GM13976 (cell line): ENCODE measurements around the gene SUCLG2.

Experiments
- DNase-seq: peaks from one replicate; pipeline ENCODE4 v3.0.0; 2012; ENCODE audit warnings: low spot score
- in situ Hi-C: fragments of 300-500 bp; cut with MboI; formaldehyde crosslinking; loops from one replicate; pipeline ENCODE4 v1.12.0; 2022; ENCODE audit warnings: low sequenced_read_pairs, mixed read lengths, inconsistent platforms; ENCODE audit not compliant: unreplicated experiment
- TF ChIP-seq, protein P1 (sequence below): IDR thresholded peaks from 2 replicates; pipeline ENCODE4 v1.5.1; 2012; ENCODE audit warnings: borderline replicate concordance, mild to moderate bottlenecking; ENCODE audit not compliant: insufficient read depth; ENCODE audit errors: extremely low read depth, missing control alignments, control extremely low read depth

SUCLG2 gene

DNA sequence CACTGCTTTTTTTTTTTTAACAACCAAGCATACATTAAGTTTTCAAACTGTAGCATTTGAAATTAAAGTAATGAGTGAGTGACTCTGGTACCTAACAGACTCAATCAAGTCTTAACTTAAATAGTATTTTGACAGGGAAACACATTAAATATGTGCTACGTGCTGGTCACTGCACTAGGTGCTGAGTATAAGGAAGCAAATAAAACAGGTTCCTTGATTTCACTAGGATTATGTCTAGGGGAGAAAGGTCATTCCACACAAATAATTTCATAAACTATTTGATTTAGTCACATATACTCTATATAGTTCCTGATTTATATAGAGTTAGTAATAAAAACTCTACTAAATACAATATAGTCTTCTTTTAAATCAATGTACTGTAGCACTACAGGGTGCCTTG lies 89.4 kb downstream of the SUCLG2 start:
- in situ Hi-C loops = no loop called here
- TF ChIP-seq, protein P1, sequence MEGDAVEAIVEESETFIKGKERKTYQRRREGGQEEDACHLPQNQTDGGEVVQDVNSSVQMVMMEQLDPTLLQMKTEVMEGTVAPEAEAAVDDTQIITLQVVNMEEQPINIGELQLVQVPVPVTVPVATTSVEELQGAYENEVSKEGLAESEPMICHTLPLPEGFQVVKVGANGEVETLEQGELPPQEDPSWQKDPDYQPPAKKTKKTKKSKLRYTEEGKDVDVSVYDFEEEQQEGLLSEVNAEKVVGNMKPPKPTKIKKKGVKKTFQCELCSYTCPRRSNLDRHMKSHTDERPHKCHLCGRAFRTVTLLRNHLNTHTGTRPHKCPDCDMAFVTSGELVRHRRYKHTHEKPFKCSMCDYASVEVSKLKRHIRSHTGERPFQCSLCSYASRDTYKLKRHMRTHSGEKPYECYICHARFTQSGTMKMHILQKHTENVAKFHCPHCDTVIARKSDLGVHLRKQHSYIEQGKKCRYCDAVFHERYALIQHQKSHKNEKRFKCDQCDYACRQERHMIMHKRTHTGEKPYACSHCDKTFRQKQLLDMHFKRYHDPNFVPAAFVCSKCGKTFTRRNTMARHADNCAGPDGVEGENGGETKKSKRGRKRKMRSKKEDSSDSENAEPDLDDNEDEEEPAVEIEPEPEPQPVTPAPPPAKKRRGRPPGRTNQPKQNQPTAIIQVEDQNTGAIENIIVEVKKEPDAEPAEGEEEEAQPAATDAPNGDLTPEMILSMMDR = no peak

DNA sequence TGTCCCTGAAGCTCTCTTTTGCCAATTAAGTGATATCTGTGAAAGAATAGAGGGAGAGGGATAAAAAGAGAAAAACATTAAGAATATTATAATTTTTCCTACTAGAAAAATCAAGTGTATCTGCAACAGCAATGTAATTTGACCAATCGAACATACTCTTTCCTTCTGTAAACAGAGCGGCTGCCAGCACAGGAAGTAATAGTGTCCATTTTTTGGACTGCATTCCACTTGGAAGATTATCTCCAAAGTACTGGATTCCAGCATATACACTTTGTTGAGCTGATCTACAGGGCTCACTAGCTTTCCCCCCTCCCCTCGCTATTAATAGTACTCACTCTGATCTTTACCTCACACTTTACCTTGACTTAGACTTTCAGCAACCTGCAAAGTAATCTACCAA lies 90.4 kb downstream of the SUCLG2 start:
- TF ChIP-seq, protein P1 = no peak
- DNase-seq = no peak
- in situ Hi-C loops = no loop called here

More for the DNA sequence above, 89.4 kb downstream of the SUCLG2 start:
- DNase-seq = no peak

DNA sequence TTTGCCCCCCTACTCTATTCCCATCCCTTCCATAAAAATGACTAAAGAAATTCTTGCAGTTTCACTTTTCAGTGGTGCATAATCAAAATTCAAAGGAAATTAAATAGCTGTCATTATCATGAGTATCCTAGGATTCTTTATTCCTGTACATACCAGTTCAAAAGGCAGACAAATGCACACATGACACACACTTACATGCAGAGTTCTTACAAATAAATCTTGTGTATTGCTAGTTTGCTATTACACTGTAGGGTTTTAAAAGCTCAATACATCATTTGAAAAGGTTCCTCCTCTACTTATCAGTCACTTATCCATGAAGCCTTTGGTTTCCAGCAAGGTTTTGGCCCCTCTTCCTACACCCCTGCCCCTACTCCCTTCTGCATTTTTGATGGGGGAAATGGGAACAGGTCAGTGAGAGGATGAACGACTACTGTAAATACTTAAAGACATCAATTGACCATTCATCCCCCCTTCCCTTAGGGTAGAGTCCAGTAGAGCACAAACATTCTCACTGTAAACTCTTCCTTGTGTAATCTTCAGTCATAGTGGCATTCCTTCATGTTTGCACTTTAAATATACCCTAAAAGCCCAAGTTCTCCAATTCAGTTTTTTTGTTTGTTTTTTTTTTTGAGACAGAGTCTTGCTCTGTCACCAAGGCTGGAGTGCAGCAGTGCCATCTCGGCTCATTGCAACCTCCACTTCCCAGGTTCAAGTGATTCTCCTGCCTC lies 92.6 kb downstream of the SUCLG2 start:
- DNase-seq = no peak
- in situ Hi-C loops = no loop called here
- TF ChIP-seq, protein P1 = no peak

DNA sequence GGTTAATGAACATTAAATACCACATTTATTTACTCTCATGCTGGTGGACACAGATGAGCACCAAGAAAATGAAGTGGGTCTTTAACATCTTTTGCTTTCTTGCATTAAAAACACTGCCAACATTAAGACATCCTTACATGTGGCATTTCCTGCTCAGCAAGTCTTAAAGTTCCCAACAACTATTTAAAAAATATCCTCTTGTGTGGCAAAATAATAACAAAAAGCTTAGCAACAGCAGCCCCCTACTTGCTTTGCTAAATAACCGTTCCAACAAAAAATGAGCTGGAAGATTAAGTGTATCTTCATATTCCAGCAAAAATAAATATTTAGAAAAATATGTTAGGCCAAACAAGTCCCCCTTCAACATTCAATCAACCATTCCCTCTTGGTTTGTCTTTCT lies 93.1 kb downstream of the SUCLG2 start:
- TF ChIP-seq, protein P1 = no peak

DNA sequence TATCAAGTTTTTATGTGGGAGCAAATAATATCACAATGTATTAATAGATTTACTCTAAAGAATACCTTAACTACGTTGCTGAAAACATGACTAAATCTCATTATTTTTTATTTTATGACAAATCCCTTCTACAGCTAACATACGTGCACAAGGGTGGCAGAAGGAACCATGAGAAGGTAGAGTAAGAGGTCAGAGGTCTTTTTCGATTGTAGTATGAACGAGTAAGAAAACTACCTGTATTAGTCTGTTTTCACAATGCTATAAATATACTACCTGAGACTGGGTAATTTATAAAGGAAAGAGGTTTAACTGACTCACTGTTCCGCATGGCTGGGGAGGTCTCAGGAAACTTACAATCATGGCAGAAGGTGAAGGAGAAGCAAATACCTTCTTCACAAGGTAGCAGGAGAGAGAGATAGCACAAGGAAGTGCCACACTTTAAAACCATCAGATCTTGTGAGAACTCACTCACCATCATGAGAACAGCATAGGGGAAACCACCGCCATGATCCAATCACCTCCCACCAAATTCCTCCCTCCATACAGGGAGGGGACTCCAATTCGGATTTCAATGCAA lies 95.3 kb downstream of the SUCLG2 start:
- no peak for DNase-seq
- TF ChIP-seq, protein P1 = no peak
- in situ Hi-C loops = no loop called here

More for the DNA sequence above, 93.1 kb downstream of the SUCLG2 start:
- no peak for DNase-seq
- in situ Hi-C loops = no loop called here

DNA sequence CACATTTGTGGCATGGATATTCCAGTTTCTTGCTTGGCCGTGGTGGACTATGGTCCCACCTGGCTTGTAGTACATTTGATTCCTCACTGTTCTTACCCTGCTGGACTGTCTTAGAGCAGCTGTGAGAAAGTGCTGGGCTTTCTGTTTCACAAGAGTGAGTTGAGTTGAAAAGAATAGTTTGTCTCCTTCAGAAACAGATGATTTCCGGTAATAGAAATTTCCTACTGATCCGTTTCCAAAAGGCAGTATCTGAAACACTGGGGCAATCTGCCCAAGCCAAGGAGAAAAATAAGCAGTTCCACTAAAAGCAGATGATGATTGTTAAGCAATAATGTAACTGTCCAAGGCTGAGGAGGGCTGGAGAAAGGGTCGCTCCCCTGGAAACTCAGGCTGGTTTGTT lies 96.0 kb downstream of the SUCLG2 start:
- no peak for DNase-seq
- TF ChIP-seq, protein P1 = no peak
- in situ Hi-C loops = no loop called here
